CD4-positive, alpha-beta T cell treated with Interleukin-1 beta for 1 hour (primary cell): ENCODE measurements around the gene PMM2.
"Not testable (repeated sequence)": the region's sequence is repeated elsewhere in the genome, so short reads cannot be mapped to it uniquely, and the experiment has no call there.

Source experiments
- DNase-seq, 2 donors: peaks; one replicate each; pipeline ENCODE4 v3.0.0-alpha.2; 2020 to 2022

The PMM2 gene

DNA sequence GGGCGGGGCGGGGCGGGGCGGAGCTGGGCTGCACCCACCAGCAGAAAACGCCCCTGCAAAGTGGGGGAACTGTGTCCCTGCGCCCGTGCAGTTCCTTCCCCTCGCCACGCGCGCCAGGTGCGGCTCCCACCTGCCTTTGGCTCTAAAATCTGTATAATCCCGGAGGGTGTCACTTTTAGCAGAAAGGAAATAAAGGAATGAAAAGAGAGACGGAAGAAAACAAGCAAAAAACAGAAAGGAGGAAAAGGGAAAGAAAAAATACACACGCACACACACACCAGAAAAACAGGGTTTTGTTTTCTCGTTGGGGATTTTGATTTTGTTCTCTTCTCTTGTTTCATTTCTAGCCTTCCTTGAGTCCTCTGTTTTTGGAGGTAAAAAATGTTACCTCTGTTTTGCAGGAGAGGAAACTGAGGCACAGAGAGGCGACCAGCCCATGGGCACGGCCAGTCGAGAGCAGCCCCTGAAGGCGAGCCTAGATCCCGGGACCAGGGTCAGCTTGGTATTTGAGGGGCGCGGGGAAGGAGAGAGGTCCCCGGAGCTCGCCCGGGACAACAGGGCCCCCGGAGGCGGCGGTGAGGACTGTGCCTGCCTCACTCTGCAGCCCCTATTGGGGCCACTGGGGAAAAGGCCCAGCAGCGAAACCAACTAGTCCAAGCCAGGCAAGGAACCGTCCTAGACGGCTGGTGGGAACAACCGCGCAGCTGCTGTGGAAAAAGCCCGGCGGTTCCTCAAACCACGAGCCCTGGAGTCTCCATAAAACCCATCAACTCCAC lies 71.8 kb downstream of the PMM2 start:
- DNase-seq: no peak

GRCh38 chr16:8869988-8870241 lies 72.3 kb downstream of the PMM2 start:
- not testable (repeated sequence) for DNase-seq

GRCh38 chr16:8872071-8872470 lies 74.4 kb downstream of the PMM2 start:
- no peak for DNase-seq

GRCh38 chr16:8872967-8873865 lies 75.6 kb downstream of the PMM2 start:
- no peak for DNase-seq

DNA sequence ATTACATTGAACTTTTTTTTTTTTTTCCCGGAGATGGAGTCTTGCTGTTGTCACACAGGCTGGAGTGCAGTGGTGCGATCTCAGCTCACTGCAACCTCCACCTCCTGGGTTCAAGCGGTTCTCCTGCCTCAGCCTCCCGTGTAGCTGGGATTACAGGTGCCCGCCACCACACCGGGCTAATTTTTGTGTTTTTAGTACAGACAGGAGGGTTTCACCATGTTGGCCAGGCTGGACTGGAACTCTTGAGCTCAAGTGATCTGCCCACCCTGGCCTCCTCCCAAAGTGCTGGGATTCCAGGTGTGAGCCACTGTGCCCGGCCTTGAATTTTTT lies 76.2 kb downstream of the PMM2 start:
- not testable (repeated sequence) for DNase-seq

DNA sequence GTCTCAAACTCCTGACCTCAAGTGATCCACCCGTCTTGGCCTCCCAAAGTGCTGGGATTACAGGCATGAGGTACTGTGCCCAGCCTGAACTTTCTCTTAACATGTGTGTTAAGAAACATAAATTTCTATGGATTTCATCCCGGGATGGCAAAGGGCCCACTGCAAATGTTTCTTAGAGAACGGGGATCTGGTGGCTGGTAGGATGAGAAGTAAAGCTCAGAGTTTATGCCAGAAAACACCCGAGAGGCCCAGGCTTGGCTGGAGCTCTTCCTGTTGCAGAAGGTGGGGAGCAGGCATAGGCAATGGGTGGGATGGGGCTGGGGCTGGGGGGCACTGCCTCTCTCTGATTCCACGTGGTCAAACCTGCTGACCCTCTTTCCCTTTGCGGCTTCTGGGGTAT lies 76.7 kb downstream of the PMM2 start:
- DNase-seq: no peak

DNA sequence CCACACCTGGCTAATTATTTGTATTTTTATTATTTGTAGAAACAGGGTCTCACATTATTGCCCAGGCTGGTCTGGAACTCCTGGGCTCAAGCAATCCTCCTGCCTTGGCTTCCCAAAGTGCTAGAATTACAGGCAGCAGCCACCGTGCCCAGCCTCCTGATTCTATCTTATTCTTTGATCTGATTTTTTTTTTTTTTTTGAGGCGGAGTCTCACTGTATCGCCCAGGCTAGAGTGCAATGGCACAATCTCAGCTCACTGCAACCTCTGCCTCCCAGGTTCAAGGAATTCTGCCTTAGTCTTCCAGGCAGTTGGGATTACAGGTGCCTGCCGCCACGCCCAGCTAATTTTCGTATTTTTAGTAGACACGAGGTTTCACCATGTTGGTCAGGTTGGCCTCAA lies 77.7 kb downstream of the PMM2 start:
- DNase-seq: not testable (repeated sequence)

- DNase-seq: no peak
These were observed 80.4 kb downstream of the PMM2 start for GRCh38 chr16:8877894-8878522.

GRCh38 chr16:8878523-8878911 lies 80.9 kb downstream of the PMM2 start:
- DNase-seq: no peak

- DNase-seq: no peak
These were observed 83.3 kb downstream of the PMM2 start for GRCh38 chr16:8880839-8881510.

DNA sequence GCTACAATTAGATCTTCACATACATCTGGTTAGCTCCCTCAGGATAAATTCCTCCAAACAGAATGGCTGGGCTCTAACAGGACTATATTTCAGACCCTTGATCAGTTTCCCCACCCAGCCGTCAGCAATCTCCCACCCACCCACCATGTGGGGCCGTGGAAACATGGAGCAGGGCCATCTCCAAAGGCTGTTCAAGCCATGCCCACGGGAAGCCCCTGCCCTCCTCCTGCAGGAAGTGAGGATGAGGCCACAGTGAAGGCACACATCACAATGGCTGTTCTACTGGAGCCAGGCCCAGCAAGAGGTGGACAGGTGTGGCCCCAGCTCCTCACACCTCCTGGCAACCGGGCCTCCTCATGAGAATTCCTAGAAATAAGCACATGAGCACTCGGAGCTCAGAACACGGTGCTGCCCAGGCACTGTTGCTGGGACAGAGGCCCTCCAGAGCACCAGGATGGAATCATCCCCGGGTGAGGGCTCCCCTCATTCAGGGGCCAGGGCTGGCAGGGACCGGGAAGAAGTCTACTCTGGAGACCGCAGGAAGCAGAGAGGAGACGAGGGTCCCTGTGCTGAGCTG lies 84.5 kb downstream of the PMM2 start, which contains the start of gene LITAFD:
Gene LITAFD (plus strand): TSS at position 311 of the 577 bp plus-strand sequence. CDS start 2,005 bp downstream, outside the sequence.
- no peak for DNase-seq

DNA sequence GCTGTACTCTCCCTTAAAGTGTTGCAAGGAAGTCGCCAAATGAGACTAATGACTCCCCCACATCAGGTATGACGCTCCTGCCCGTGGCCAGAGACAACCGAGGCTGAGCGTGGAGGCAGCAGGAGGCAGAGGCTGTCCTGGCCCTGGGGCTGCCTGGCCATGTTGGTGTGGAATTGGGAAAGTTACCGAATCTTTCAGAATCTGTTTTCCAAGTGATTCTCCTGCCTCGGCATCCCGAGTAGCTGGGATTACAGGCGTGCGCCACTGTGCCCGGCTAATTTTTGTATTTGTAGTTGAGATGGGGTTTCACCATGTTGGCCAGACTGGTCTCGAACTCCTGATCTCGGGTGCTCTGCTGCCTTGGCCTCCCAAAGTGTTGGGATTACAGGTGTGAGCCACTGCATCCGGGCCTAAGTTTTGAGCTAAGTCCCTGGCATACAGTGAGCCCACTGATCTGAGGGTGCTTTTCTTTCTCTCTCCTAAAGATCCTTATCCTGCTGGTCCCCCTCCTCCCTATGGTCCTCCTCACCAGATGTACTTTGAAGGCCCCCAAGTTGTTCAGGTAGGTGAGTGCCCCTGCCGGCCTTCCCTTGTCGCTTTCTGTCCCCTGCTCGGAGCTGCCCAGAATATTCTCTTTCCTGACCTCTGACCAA lies 85.2 kb downstream of the PMM2 start:
- no peak for DNase-seq

DNA sequence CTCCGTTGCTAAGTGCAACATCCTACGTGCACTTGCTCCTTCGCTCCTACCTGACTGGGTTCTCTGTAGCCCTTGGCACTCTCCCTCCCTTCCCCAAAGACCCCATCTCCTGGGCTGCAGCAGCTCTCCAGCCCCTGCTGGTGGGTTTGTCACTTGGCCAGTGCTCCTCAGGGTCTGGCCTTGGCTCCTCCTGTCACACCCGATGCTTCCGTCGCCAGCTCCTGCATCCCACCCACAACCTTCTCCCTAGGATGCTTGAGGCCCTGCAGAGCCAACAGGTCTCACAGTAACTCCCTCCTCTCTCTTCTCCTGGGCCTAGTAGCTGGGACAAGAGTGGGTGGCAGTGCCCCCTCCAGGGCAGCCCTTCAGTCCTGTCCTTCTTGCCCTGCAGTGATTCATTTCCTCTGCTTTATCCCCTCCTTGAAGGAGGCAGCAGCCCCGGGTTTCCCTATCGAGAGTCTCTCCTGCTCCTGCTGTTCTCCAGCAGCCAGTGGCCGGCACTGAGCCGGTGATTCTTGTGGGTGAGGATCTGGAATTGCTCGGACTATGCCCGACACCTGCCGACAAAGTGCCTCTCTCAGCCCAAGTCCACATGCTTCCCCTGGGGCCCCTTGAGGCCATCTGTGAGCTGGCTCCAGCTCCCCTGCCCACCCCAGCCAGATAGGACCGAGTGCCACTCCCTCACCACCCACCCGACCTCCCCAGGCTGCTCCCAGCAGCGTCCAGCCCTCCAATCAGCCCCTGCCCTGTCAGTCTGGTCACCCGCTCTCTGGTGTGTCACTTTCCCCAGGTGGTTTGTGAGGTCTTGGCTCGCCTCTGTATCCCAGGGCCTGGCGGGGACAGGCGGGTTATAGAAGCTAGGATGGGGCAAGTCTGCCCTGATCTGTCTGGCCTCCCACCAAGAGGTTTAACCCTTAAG lies 88.3 kb downstream of the PMM2 start:
- no peak for DNase-seq

DNA sequence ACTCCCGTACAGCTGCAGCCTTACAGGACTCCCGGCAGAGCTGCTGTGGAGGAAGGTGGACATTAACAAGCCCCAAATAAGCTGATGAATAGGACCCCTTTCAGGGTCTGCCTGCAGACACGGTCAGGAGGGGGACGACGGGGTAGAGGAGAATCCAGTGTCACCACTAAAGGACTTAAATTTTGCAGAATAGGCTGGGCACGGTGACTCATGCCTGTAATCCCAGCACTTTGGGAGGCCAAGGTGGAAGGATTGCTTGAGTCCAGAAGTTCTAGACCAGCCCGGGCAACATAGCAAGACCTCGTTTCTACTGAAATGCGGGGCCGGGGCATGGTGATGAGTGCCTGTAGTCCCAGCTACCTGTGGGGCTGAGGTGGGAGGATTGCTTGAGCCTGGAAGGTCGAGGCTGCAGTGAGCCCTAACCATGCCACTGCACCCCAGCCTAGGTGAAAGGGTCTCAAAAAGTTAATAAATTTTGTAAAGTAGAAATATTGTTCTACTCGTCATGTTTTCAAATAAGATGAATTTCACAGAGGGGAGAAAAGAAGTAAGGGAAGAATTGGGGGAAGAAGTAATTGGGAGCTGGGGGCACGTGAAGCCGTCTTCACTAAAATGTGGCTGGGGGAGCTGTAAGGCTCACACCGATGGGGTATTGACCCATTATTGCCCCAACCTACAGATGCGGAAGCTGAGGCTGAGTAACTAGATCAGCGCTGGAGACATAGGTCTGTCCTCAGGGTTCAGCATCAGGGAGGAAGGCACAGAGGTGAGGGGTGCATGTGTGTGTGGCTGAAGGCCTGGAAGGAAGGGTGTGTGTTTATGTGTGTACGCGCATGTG lies 89.2 kb downstream of the PMM2 start:
- no peak for DNase-seq

- no peak for DNase-seq
These were observed 89.8 kb downstream of the PMM2 start for GRCh38 chr16:8887431-8887765.

DNA sequence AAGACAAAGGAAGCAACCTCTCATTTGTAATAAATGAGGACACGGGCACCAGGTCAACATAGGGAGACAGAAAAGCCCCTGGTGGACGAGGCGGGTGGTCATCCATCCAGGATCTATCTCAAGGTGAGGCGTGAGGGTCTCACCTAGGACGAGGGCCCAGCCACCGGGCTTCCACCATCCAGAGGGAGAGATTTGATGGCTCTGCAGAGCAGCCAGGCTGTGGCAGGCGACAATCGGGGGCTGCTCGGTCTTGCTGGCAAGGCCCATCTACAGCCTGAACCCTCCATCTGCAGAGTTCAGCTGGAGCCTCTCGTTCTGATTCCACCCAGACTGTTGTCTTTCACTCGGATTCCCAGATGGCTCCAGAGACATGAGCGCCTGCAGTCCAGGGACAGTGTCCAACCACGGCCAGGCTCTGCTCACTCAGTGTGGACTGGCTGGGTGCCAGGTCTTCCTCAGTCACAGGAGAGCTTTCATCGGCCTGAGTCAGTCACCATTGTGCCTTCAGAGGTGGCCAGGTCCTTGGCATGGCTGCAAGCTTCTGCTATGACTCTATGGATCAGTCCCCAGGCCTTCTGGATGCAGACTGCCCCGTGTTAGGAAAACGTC lies 90.4 kb downstream of the PMM2 start:
- DNase-seq: no peak

GRCh38 chr16:8888951-8889892 lies 91.6 kb downstream of the PMM2 start:
- no peak for DNase-seq

DNA sequence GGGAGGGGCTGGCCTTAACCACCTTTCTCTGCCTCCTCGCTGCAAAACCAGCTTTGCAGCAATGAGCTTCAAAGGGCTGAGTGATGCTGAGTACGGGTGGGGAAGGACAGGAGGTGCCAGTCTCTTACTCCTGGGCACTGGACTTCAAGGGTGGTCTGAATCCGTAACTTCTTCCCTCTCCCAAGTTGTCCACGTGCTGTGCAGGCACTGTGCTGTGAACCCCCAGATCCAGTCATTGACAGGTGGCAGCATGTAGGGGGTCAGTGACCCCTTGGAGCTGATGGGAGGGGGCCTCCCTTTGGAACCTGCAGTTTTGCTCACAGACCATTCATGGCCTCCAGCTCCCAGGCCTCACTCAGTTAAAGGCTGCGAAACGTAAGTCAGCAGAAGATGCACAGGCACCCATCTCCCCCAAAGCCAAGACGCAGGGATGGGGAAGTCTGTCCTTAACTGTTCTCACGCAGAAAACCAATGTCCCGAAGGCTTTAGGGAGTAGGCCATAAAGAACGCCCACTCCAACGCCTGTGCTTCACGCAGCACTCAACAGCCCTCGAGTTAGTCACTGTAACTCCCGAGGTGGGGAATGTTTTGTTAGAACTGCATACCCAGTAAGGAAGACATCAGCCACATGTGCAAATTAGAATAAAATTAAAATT lies 92.4 kb downstream of the PMM2 start:
- DNase-seq: no peak
